GM23248 (cell line): ENCODE results near the gene IL21R. TPM values are rescaled to one million over a fixed set of nuclear protein-coding genes. Genes with fewer than 3 reads are reported as not detected.
"Not testable (repeated sequence)": the region's sequence is repeated elsewhere in the genome, so short reads cannot be mapped to it uniquely, and the experiment has no call there.

ENCODE experiments used
- DNase-seq: peaks from one replicate; pipeline ENCODE4 v3.0.0-alpha.2; 2015
- H2AFZ ChIP-seq: fragments of 200-600 bp; sonication (generic); 2 replicates; pipeline ENCODE4 v1.6.1; 2016; ENCODE audit warnings: antibody characterized with exemption
- H3F3A ChIP-seq: fragments of 200-600 bp; sonication (generic); 2 replicates; pipeline ENCODE4 v1.6.1; 2016; ENCODE audit warnings: mild to moderate bottlenecking, antibody characterized with exemption, mixed run types; ENCODE audit not compliant: insufficient read depth
- H3K27ac ChIP-seq: fragments of 200-600 bp; sonication (generic); 2 replicates; pipeline ENCODE4 v1.5.1; 2016; ENCODE audit warnings: mild to moderate bottlenecking
- H3K27me3 ChIP-seq: fragments of 200-600 bp; sonication (generic); replicated peaks from 2 replicates; pipeline ENCODE4 v1.6.1; 2016; ENCODE audit warnings: mild to moderate bottlenecking; ENCODE audit not compliant: insufficient read depth
- H3K36me3 ChIP-seq: fragments of 200-600 bp; sonication (generic); 2 replicates; pipeline ENCODE4 v1.6.1; 2016; ENCODE audit warnings: low read depth, mild to moderate bottlenecking
- H3K4me1 ChIP-seq: fragments of 200-600 bp; sonication (generic); 2 replicates; pipeline ENCODE4 v1.6.1; 2016; ENCODE audit warnings: mild to moderate bottlenecking; ENCODE audit not compliant: insufficient read depth
- H3K4me2 ChIP-seq: fragments of 200-600 bp; sonication (generic); one replicate; pipeline ENCODE4 v1.6.1; 2016; ENCODE audit warnings: mild to moderate bottlenecking; ENCODE audit not compliant: unreplicated experiment
- H3K4me3 ChIP-seq: fragments of 200-600 bp; sonication (generic); 2 replicates; pipeline ENCODE4 v1.5.1; 2016; ENCODE audit warnings: mild to moderate bottlenecking
- H3K79me2 ChIP-seq: fragments of 200-600 bp; sonication (generic); 2 replicates; pipeline ENCODE4 v1.6.1; 2016; ENCODE audit warnings: mild to moderate bottlenecking; ENCODE audit not compliant: insufficient read depth
- H3K9ac ChIP-seq: fragments of 200-600 bp; sonication (generic); 2 replicates; pipeline ENCODE4 v1.6.1; 2016; ENCODE audit warnings: mild to moderate bottlenecking
- H3K9me2 ChIP-seq: fragments of 200-600 bp; sonication (generic); 2 replicates; pipeline ENCODE4 v1.6.1; 2016; ENCODE audit warnings: mixed run types, mild to moderate bottlenecking, moderate library complexity; ENCODE audit not compliant: insufficient read depth
- H3K9me3 ChIP-seq: fragments of 200-600 bp; sonication (generic); one replicate; pipeline ENCODE4 v1.6.1; 2017; ENCODE audit warnings: low read depth
- H4K20me1 ChIP-seq: fragments of 200-600 bp; sonication (generic); 2 replicates; pipeline ENCODE4 v1.6.0; 2016; ENCODE audit not compliant: insufficient read depth
- EZH2 ChIP-seq: fragments of 200-600 bp; sonication (generic); IDR thresholded peaks from 2 replicates; pipeline ENCODE4 v1.6.1; 2018; ENCODE audit warnings: antibody characterized with exemption, mild to moderate bottlenecking; ENCODE audit not compliant: insufficient read depth, poor library complexity, severe bottlenecking
- EZH2phosphoT487 ChIP-seq: fragments of 200-600 bp; sonication (generic); IDR thresholded peaks from 2 replicates; pipeline ENCODE4 v1.6.1; 2018; ENCODE audit warnings: antibody characterized with exemption, moderate library complexity, mild to moderate bottlenecking, low read depth; ENCODE audit not compliant: insufficient read depth
- WGBS, 2 experiments: methylation state at CpG; one replicate each; pipeline ENCODE4 v1.1.6; 2015 to 2017; ENCODE audit warnings: low lambda C conversion rate in 2 of 2, low coverage in 1 of 2; ENCODE audit errors: missing lambda C conversion rate in 2 of 2; 5-methylcytosine and 5-hydroxymethylcytosine counted together
- in situ Hi-C: fragments of 300-500 bp; cut with MboI; formaldehyde crosslinking; loops from 2 replicates; pipeline ENCODE4 v1.15.0; 2020
- polyA plus RNA-seq: library from polyadenylated mRNA; unstranded; fragments of >200 nt; fragmentation: Nextera tagmentation; extraction: Ambion mirVana; gene quantifications from 2 replicates; pipeline ENCODE4 v1.2.1, GENCODE V29; 2016
- total RNA-seq: library from RNA; depleted of rRNA; stranded (reverse); fragments of >200 nt; shearing (Covaris generic); gene quantifications from 2 replicates; pipeline ENCODE4 v1.2.3, GENCODE V29; 2014

Gene IL21R
- total and polyA plus RNA-seq, 2 experiments from 2014 or later, result 1.2 to 1.5 TPM

- Histone ChIP-seq H3K27me3 (no peaks in the 10 kb centered on the region; the same call in 1 of the 2 replicates), H2AFZ (no peak overlapping the region)
Observed at GRCh38 chr16:27392671-27393070, 9.3 kb upstream of the IL21R start.

GRCh38 chr16:27394516-27394915, 7.5 kb upstream of the IL21R start:
- H3K9ac ChIP-seq, result no peak overlapping the region
- H3K4me3 ChIP-seq, result no peak overlapping the region
- no peak overlapping the region for H3K27ac ChIP-seq
- H3K9me3 ChIP-seq, result no peaks in the 10 kb centered on the region
- no peaks in the 10 kb centered on the region for H4K20me1 ChIP-seq
- no peak for DNase-seq
- H3K79me2 ChIP-seq, result no peaks in the 10 kb centered on the region
- no peaks in the 10 kb centered on the region; the same call in 1 of the 2 replicates for H3K27me3 ChIP-seq
- in situ Hi-C loops, result no loop called here
- no peak overlapping the region for H2AFZ ChIP-seq
- H3K4me2 ChIP-seq, result no peak overlapping the region
- no peaks in the 10 kb centered on the region for H3K36me3 ChIP-seq
- H3F3A ChIP-seq, result no peaks in the 10 kb centered on the region
- H3K4me1 ChIP-seq, result no peaks in the 10 kb centered on the region
- H3K9me2 ChIP-seq, result no peaks in the 10 kb centered on the region
- TF ChIP-seq EZH2phosphoT487 (no peak), EZH2 (no peak)

More at GRCh38 chr16:27392671-27393070, 9.3 kb upstream of the IL21R start:
- no peaks in the 10 kb centered on the region for H3K9me3 ChIP-seq
- no peak for TF ChIP-seq EZH2
- TF ChIP-seq EZH2phosphoT487, result no peak
- no peaks in the 10 kb centered on the region for H3K79me2 ChIP-seq
- H3K4me1 ChIP-seq, result no peaks in the 10 kb centered on the region
- in situ Hi-C loops, result no loop called here
- no peaks in the 10 kb centered on the region for H3K36me3 ChIP-seq
- no peak for DNase-seq
- H3K9me2 ChIP-seq, result no peaks in the 10 kb centered on the region
- 47 to 57% methylated on average over 1 of the region's 1 CpG for WGBS, 2 experiments
- no peak overlapping the region for H3K4me3 ChIP-seq
- H3K27ac ChIP-seq, result no peak overlapping the region
- H4K20me1 ChIP-seq, result no peaks in the 10 kb centered on the region
- H3K4me2 ChIP-seq, result no peak overlapping the region
- no peaks in the 10 kb centered on the region for H3F3A ChIP-seq
- H3K9ac ChIP-seq, result no peak overlapping the region

GRCh38 chr16:27398341-27398893, 3.6 kb upstream of the IL21R start:
- WGBS, 2 experiments, result 83 to 84% methylated on average over 15 of the region's 15 CpGs
- H2AFZ ChIP-seq, H3K79me2 ChIP-seq, H3K27me3 ChIP-seq, H3K9ac ChIP-seq, H3K9me2 ChIP-seq, in situ Hi-C loops, H3K27ac ChIP-seq, H3K4me3 ChIP-seq, H3K4me2 ChIP-seq, DNase-seq, H3K9me3 ChIP-seq, H4K20me1 ChIP-seq, H3K36me3 ChIP-seq: not testable (repeated sequence)
- peaks cover 16% of the 10 kb centered on the region for H3F3A ChIP-seq
- H3K4me1 ChIP-seq, result peaks cover 17% of the 10 kb centered on the region

GRCh38 chr16:27398894-27399853, 2.8 kb upstream of the IL21R start:
- H2AFZ ChIP-seq, result no peak overlapping the region
- H3K9me2 ChIP-seq, result no peaks in the 10 kb centered on the region
- H4K20me1 ChIP-seq, result no peaks in the 10 kb centered on the region
- in situ Hi-C loops, result no loop called here
- peaks cover 17% of the 10 kb centered on the region for H3K4me1 ChIP-seq
- H3K9me3 ChIP-seq, result no peaks in the 10 kb centered on the region
- TF ChIP-seq EZH2 (no peak), EZH2phosphoT487 (no peak)
- DNase-seq, result no peak
- no peaks in the 10 kb centered on the region for H3K79me2 ChIP-seq
- no peaks in the 10 kb centered on the region for H3K36me3 ChIP-seq
- H3K27me3 ChIP-seq, result no peaks in the 10 kb centered on the region
- H3K4me2 ChIP-seq, result no peak overlapping the region
- H3K27ac ChIP-seq, result no peak overlapping the region
- peaks cover 16% of the 10 kb centered on the region for H3F3A ChIP-seq
- no peak overlapping the region for H3K4me3 ChIP-seq
- 93 to 95% methylated on average over 8 of the region's 8 CpGs for WGBS, 2 experiments
- H3K9ac ChIP-seq, result no peak overlapping the region

- Histone ChIP-seq H2AFZ (no peak overlapping the region), H3K36me3 (no peaks in the 10 kb centered on the region), H3K4me1 (peaks cover 17% of the 10 kb centered on the region), H3F3A (peaks cover 16% of the 10 kb centered on the region), H3K27me3 (no peaks in the 10 kb centered on the region), H3K9me3 (no peaks in the 10 kb centered on the region), H3K27ac (no peak overlapping the region), H3K79me2 (no peaks in the 10 kb centered on the region), H3K4me3 (no peak overlapping the region), H3K9ac (no peak overlapping the region), H3K4me2 (no peak overlapping the region), H4K20me1 (no peaks in the 10 kb centered on the region), H3K9me2 (no peaks in the 10 kb centered on the region)
- no peak for DNase-seq
- in situ Hi-C loops, result no loop called here
- 97 to 100% methylated on average over 2 of the region's 2 CpGs for WGBS, 2 experiments
- TF ChIP-seq EZH2 (no peak), EZH2phosphoT487 (no peak)
Observed at GRCh38 chr16:27399969-27400368, 2.0 kb upstream of the IL21R start.
